Liver (tissue), 9 donors: Measurements from ENCODE around the gene GTF2F2. TPM values are rescaled to one million over a fixed set of nuclear protein-coding genes. Genes with fewer than 3 reads are reported as not detected.
A peak's percentile ranks its signal among the peaks of the same experiment; 100 is the strongest.

Experiments
- DNase-seq: peaks from one replicate; pipeline ENCODE4 v3.0.0-alpha.2; 2017; ENCODE audit warnings: low spot score
- H3K27ac ChIP-seq, 2 donors: one replicate each; pipeline ENCODE4 v1.7.0; 2013; ENCODE audit warnings: inconsistent platforms in 2 of 2, low read length in 2 of 2, control low read depth in 1 of 2, low read depth in 1 of 2, mild to moderate bottlenecking in 1 of 2
- H3K27me3 ChIP-seq, 4 donors: one replicate each; pipeline versions ENCODE4 v1.6.1 to v1.7.0; 2013; ENCODE audit warnings: low read length in 3 of 4, inconsistent platforms in 1 of 4, mild to moderate bottlenecking in 1 of 4, moderate library complexity in 1 of 4; ENCODE audit not compliant: control insufficient read depth in 4 of 4, insufficient read depth in 4 of 4
- H3K36me3 ChIP-seq, 4 donors: one replicate each; pipeline versions ENCODE4 v1.6.1 to v1.7.0; 2013; ENCODE audit warnings: low read length in 3 of 4, mild to moderate bottlenecking in 3 of 4, low read depth in 1 of 4, moderate library complexity in 1 of 4; ENCODE audit not compliant: control insufficient read depth in 4 of 4, insufficient read depth in 3 of 4
- H3K4me1 ChIP-seq, 4 donors: one replicate each; pipeline versions ENCODE4 v1.6.1 to v1.7.0; 2013; ENCODE audit warnings: low read length in 3 of 4, mild to moderate bottlenecking in 3 of 4, moderate library complexity in 1 of 4; ENCODE audit not compliant: control insufficient read depth in 4 of 4, insufficient read depth in 4 of 4
- H3K4me3 ChIP-seq, 3 donors: one replicate each; pipeline versions ENCODE4 v1.6.1 to v1.7.0; 2013; ENCODE audit warnings: low read length in 3 of 3, control low read depth in 1 of 3, low read depth in 1 of 3, mild to moderate bottlenecking in 1 of 3
- H3K9ac ChIP-seq, 2 donors: one replicate each; pipeline ENCODE4 v1.7.0; 2013; ENCODE audit warnings: low read length in 2 of 2, mild to moderate bottlenecking in 2 of 2, moderate library complexity in 2 of 2, control low read depth in 1 of 2, low read depth in 1 of 2
- H3K9me3 ChIP-seq, 4 donors: one replicate each; pipeline versions ENCODE4 v1.6.1 to v1.7.0; 2013; ENCODE audit warnings: low read length in 3 of 4; ENCODE audit not compliant: control insufficient read depth in 4 of 4
- ATF3 ChIP-seq: IDR thresholded peaks from 2 replicates; pipeline ENCODE4 v1.6.1; 2016; ENCODE audit warnings: antibody characterized with exemption
- CTCF ChIP-seq: fragments of 150-350 bp; IDR thresholded peaks from 2 replicates; pipeline ENCODE4 v1.5.1; 2017; ENCODE audit warnings: improper control_type of control experiment, low read depth, low read length; ENCODE audit not compliant: missing input control
- FOXA1 ChIP-seq: IDR thresholded peaks from 2 replicates; pipeline ENCODE4 v1.6.1; 2016; ENCODE audit warnings: antibody characterized with exemption
- JUND ChIP-seq, 2 donors: IDR thresholded peaks; 2 replicates each; pipeline ENCODE4 v1.6.1; 2016; ENCODE audit warnings: antibody characterized with exemption in 2 of 2
- MAX ChIP-seq: IDR thresholded peaks from 2 replicates; pipeline ENCODE4 v1.6.1; 2016; ENCODE audit warnings: antibody characterized with exemption
- RAD21 ChIP-seq, 2 donors: IDR thresholded peaks; 2 replicates each; pipeline ENCODE4 v1.6.1; 2016; ENCODE audit warnings: antibody characterized with exemption in 2 of 2, mild to moderate bottlenecking in 2 of 2
- REST ChIP-seq: IDR thresholded peaks from 2 replicates; pipeline ENCODE4 v1.6.1; 2016; ENCODE audit warnings: antibody characterized with exemption, mild to moderate bottlenecking
- RXRA ChIP-seq, 2 donors: IDR thresholded peaks; 2 replicates each; pipeline ENCODE4 v1.6.1; 2017 to 2018; ENCODE audit warnings: antibody characterized with exemption in 2 of 2, mild to moderate bottlenecking in 1 of 2
- SP1 ChIP-seq: IDR thresholded peaks from 2 replicates; pipeline ENCODE4 v1.6.1; 2018; ENCODE audit warnings: antibody characterized with exemption, mild to moderate bottlenecking
- TAF1 ChIP-seq: conservative IDR thresholded peaks from 2 replicates; pipeline ENCODE4 v1.6.1; 2016; ENCODE audit warnings: antibody characterized with exemption, mild to moderate bottlenecking
- ZBTB33 ChIP-seq: IDR thresholded peaks from 2 replicates; pipeline ENCODE4 v1.6.1; 2016; ENCODE audit warnings: antibody characterized with exemption
- polyA plus RNA-seq, 2 donors: library from polyadenylated mRNA; stranded (reverse) in 1 of 2; unstranded in 1 of 2; fragments of 200-250 nt in 1 of 2; fragments of >200 nt in 1 of 2; fragmentation: Nextera tagmentation in 1 of 2; extraction: Ambion mirVana in 1 of 2; gene quantifications; one replicate each; pipeline versions ENCODE4 v1.2.1 to v1.2.3, GENCODE V29; 2013 to 2015
- total RNA-seq, 2 donors: library from RNA; depleted of rRNA; stranded (reverse); fragments of >200 nt; gene quantifications; one replicate each; pipeline ENCODE4 v1.2.3, GENCODE V29; 2014
- donor health status: healthy.
- donor health status: healthy.
- donor health status: healthy.
- donor health status: healthy.
- donor health status: healthy.

Gene GTF2F2
- total and polyA plus RNA-seq, 4 donors, result 6.0 to 8.5 (median 7.3) TPM

- no peak for TF ChIP-seq REST
- TF ChIP-seq MAX, result no peak
- TF ChIP-seq RXRA (IDR thresholded peaks at IDR 0.05), result no peak
- no peak for TF ChIP-seq JUND (IDR thresholded peaks at IDR 0.05)
- TF ChIP-seq RAD21 (IDR thresholded peaks at IDR 0.05), result no peak
- TF ChIP-seq CTCF, result no peak
- no peak for TF ChIP-seq TAF1
Measured at GRCh38 chr13:45205124-45205523, 84.8 kb downstream of the GTF2F2 start (continued).

- no peak overlapping the region for H3K9ac ChIP-seq
- DNase-seq, result no peak
Measured at GRCh38 chr13:45206340-45206739, 86.0 kb downstream of the GTF2F2 start.

More at GRCh38 chr13:45206340-45206739, 86.0 kb downstream of the GTF2F2 start:
- Histone ChIP-seq H3K27me3 (no peaks in the 10 kb centered on the region), H3K4me3 (no peak overlapping the region), H3K9me3 (no peaks in the 10 kb centered on the region), H3K27ac (peak overlapping the region; percentile 49 to 50), H3K4me1 (peaks cover 0 to 8% (median 4%) of the 10 kb centered on the region in 4 donors), H3K36me3 (peaks cover 0 to 5% (median 3%) of the 10 kb centered on the region in 4 donors)
- TF ChIP-seq ATF3, result no peak
- TF ChIP-seq SP1, result no peak
- no peak for TF ChIP-seq ZBTB33
- no peak for TF ChIP-seq RXRA (IDR thresholded peaks at IDR 0.05)
- no peak for TF ChIP-seq FOXA1
